GM18520 (cell line): ENCODE measurements around the gene MRPS18A.
"Not testable (repeated sequence)": the region's sequence is repeated elsewhere in the genome, so short reads cannot be mapped to it uniquely, and the experiment has no call there.

Experiments
- ATAC-seq: cut with Tn5 transposase; IDR thresholded peaks from one replicate; pipeline ENCODE4 v1.9.1; 2021; ENCODE audit not compliant: unreplicated experiment

MRPS18A gene

GRCh38 chr6:43639984-43640800 is 47.4 kb downstream of the MRPS18A start:
- ATAC-seq: no peak

GRCh38 chr6:43636308-43636659 is 51.3 kb downstream of the MRPS18A start:
- ATAC-seq: no peak

GRCh38 chr6:43635387-43636307 is 51.9 kb downstream of the MRPS18A start, which contains the start of gene MAD2L1BP:
MAD2L1BP (plus strand) TSS chr6:43635840; CDS start chr6:43635876, 36 bp downstream.
- ATAC-seq: peak; percentile 64

- no peak for ATAC-seq
Observed at GRCh38 chr6:43634702-43635303, 52.8 kb downstream of the MRPS18A start.

GRCh38 chr6:43633002-43633401 is 54.6 kb downstream of the MRPS18A start:
- not testable (repeated sequence) for ATAC-seq

- no peak for ATAC-seq
Observed at GRCh38 chr6:43630980-43631619, 56.5 kb downstream of the MRPS18A start.

GRCh38 chr6:43629505-43630300 is 57.9 kb downstream of the MRPS18A start:
- ATAC-seq: peak; percentile 49

GRCh38 chr6:43629104-43629504 is 58.5 kb downstream of the MRPS18A start, which contains the start of gene GTPBP2:
GTPBP2 (minus strand) TSS chr6:43629264; CDS start chr6:43629162, 102 bp downstream.
- ATAC-seq: peak; percentile 72

- ATAC-seq: no peak
Observed at GRCh38 chr6:43628393-43629103, 59.0 kb downstream of the MRPS18A start.

- ATAC-seq: no peak
Observed at GRCh38 chr6:43627008-43627825, 60.4 kb downstream of the MRPS18A start.

GRCh38 chr6:43625393-43625992 is 62.1 kb downstream of the MRPS18A start:
- no peak for ATAC-seq

- ATAC-seq: no peak
Observed at GRCh38 chr6:43624786-43625288, 62.8 kb downstream of the MRPS18A start.

- no peak for ATAC-seq
Observed at GRCh38 chr6:43623880-43624785, 63.5 kb downstream of the MRPS18A start.

- ATAC-seq: no peak
Observed at GRCh38 chr6:43622541-43622940, 65.0 kb downstream of the MRPS18A start.

- no peak for ATAC-seq
Observed at GRCh38 chr6:43621836-43622180, 65.8 kb downstream of the MRPS18A start.
